ENCODE measurements around the gene TRAPPC1. TPM values are rescaled to one million over a fixed set of nuclear protein-coding genes. Genes with fewer than 3 reads are reported as not detected.

The TRAPPC1 gene
- total and polyA plus RNA-seq, 2 experiments from 2014 or later, result 37.8 to 321 TPM

DNA sequence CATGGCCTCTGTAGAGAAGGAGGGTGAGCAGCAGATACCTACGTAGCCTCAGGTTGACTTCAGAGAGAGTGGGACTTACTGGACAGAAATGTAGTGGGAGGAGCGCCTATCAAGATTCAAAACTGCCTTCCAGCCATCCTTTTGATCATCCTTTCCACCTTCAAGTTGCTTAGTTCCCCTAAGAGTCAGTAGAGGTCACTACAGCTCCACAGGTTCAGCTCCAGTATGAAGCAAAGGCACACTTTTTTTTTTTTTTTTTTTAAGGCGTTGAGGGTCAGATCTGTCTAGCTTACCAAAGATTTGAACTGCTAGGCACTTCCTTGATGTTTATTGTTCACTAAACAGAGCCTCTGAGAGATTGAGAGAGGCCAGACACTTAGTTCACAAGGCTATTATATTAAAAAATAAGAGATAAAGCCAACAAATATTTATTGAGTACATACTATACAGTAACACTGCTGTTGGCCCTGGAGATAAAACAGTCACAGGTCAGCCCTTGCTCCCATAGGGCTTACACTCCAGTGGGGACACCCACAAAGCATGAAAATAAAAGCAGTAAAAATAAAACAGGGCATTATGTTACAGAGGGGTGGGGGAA is 18.7 kb downstream of the TRAPPC1 start:
- no peak overlapping the region for H3K27ac ChIP-seq
- no peak overlapping the region for H2AFZ ChIP-seq
- peaks cover 8% of the 10 kb centered on the region for H3K79me2 ChIP-seq (ENCODE audit: insufficient read depth)
- no peak overlapping the region for H3K9ac ChIP-seq
- no peak overlapping the region for H3K4me2 ChIP-seq (ENCODE audit: unreplicated experiment)
- TF ChIP-seq EZH2phosphoT487 (IDR thresholded peaks at IDR 0.05; ENCODE audit: insufficient read depth, low read depth) (no peak), EZH2 (IDR thresholded peaks at IDR 0.05; ENCODE audit: insufficient read depth, poor library complexity, severe bottlenecking) (no peak)
- WGBS, 2 experiments (ENCODE audit: low coverage in 1 of 2, low lambda C conversion rate in 2 of 2, missing lambda C conversion rate in 2 of 2), result 48 to 57% methylated on average over 3 of the region's 3 CpGs
- H3F3A ChIP-seq (ENCODE audit: insufficient read depth), result peaks cover 40% of the 10 kb centered on the region
- no peaks in the 10 kb centered on the region for H3K9me3 ChIP-seq (ENCODE audit: low read depth)
- in situ Hi-C loops (cut with MboI), result no loop called here
- no peaks in the 10 kb centered on the region for H4K20me1 ChIP-seq (ENCODE audit: insufficient read depth)
- peaks cover 16% of the 10 kb centered on the region for H3K4me1 ChIP-seq (ENCODE audit: insufficient read depth)
- H3K36me3 ChIP-seq (ENCODE audit: low read depth), result peaks cover 6% of the 10 kb centered on the region; the same call in 1 of the 2 replicates
- no peaks in the 10 kb centered on the region for H3K27me3 ChIP-seq (replicated peaks; ENCODE audit: insufficient read depth)
- H3K9me2 ChIP-seq (ENCODE audit: insufficient read depth), result no peaks in the 10 kb centered on the region
- no peak overlapping the region for H3K4me3 ChIP-seq
- DNase-seq, result peak; percentile 80

- no peak for DNase-seq
- Histone ChIP-seq H3K9ac (no peak overlapping the region), H3K4me3 (no peak overlapping the region), H3K4me1 (ENCODE audit: insufficient read depth) (peaks cover 8% of the 10 kb centered on the region), H3K27me3 (replicated peaks; ENCODE audit: insufficient read depth) (no peaks in the 10 kb centered on the region), H3K27ac (no peak overlapping the region), H3K9me3 (ENCODE audit: low read depth) (no peaks in the 10 kb centered on the region), H3K79me2 (ENCODE audit: insufficient read depth) (peaks cover 8% of the 10 kb centered on the region), H2AFZ (no peak overlapping the region), H3K9me2 (ENCODE audit: insufficient read depth) (no peaks in the 10 kb centered on the region), H3K4me2 (ENCODE audit: unreplicated experiment) (no peak overlapping the region), H3K36me3 (ENCODE audit: low read depth) (peaks cover 6% of the 10 kb centered on the region; the same call in 1 of the 2 replicates), H3F3A (ENCODE audit: insufficient read depth) (peaks cover 30% of the 10 kb centered on the region), H4K20me1 (ENCODE audit: insufficient read depth) (no peaks in the 10 kb centered on the region)
- 68 to 71% methylated on average over 9 of the region's 9 CpGs for WGBS, 2 experiments (ENCODE audit: low coverage in 1 of 2, low lambda C conversion rate in 2 of 2, missing lambda C conversion rate in 2 of 2)
- in situ Hi-C loops (cut with MboI), result no loop called here
- TF ChIP-seq EZH2 (IDR thresholded peaks at IDR 0.05; ENCODE audit: insufficient read depth, poor library complexity, severe bottlenecking) (no peak), EZH2phosphoT487 (IDR thresholded peaks at IDR 0.05; ENCODE audit: insufficient read depth, low read depth) (no peak)
These were observed 20.6 kb downstream of the TRAPPC1 start for GRCh38 chr17:7911116-7911515.

DNA sequence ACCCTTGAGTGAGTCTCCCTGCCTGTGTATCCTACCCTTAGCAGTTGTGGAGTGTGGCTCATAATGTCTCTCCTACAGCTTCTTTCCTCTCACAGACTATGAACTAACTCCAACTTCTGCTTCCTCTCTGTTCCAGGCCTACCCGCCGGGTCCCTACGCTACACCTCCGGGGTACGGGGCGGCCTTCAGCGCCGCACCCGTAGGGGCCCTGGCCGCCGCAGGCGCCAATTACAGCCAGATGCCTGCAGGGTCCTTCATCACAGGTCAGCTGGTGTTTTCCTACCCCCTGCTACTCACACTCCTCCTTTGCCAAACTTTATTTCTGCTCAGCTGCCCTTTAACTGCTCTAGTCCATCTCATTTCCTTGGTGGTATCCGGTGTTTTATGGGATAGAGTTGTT is 21.0 kb downstream of the TRAPPC1 start:
- Histone ChIP-seq H2AFZ (no peak overlapping the region), H3K4me1 (ENCODE audit: insufficient read depth) (peaks cover 8% of the 10 kb centered on the region), H3K4me2 (ENCODE audit: unreplicated experiment) (no peak overlapping the region), H3K4me3 (no peak overlapping the region), H3K36me3 (ENCODE audit: low read depth) (peaks cover 6% of the 10 kb centered on the region; the same call in 1 of the 2 replicates), H3K27ac (no peak overlapping the region), H3K79me2 (ENCODE audit: insufficient read depth) (peaks cover 8% of the 10 kb centered on the region), H3K9me3 (ENCODE audit: low read depth) (no peaks in the 10 kb centered on the region), H3K9ac (no peak overlapping the region), H3F3A (ENCODE audit: insufficient read depth) (peaks cover 30% of the 10 kb centered on the region), H4K20me1 (ENCODE audit: insufficient read depth) (no peaks in the 10 kb centered on the region), H3K9me2 (ENCODE audit: insufficient read depth) (no peaks in the 10 kb centered on the region), H3K27me3 (replicated peaks; ENCODE audit: insufficient read depth) (no peaks in the 10 kb centered on the region)
- WGBS, 2 experiments (ENCODE audit: low coverage in 1 of 2, low lambda C conversion rate in 2 of 2, missing lambda C conversion rate in 2 of 2), result 97 to 98% methylated on average over 13 of the region's 13 CpGs
- no peak for TF ChIP-seq EZH2 (IDR thresholded peaks at IDR 0.05; ENCODE audit: insufficient read depth, poor library complexity, severe bottlenecking)
- no peak for TF ChIP-seq EZH2phosphoT487 (IDR thresholded peaks at IDR 0.05; ENCODE audit: insufficient read depth, low read depth)
- DNase-seq, result no peak
- in situ Hi-C loops (cut with MboI), result no loop called here

GRCh38 chr17:7910281-7910680 is 21.5 kb downstream of the TRAPPC1 start:
- TF ChIP-seq EZH2phosphoT487 (IDR thresholded peaks at IDR 0.05; ENCODE audit: insufficient read depth, low read depth) (no peak), EZH2 (IDR thresholded peaks at IDR 0.05; ENCODE audit: insufficient read depth, poor library complexity, severe bottlenecking) (no peak)
- 96% methylated on average over 15 of the region's 15 CpGs for WGBS, 2 experiments (ENCODE audit: low coverage in 1 of 2, low lambda C conversion rate in 2 of 2, missing lambda C conversion rate in 2 of 2)
- H3K27ac ChIP-seq, result no peak overlapping the region
- no peaks in the 10 kb centered on the region for H3K9me3 ChIP-seq (ENCODE audit: low read depth)
- peaks cover 6% of the 10 kb centered on the region; the same call in 1 of the 2 replicates for H3K36me3 ChIP-seq (ENCODE audit: low read depth)
- no peak overlapping the region for H3K9ac ChIP-seq
- in situ Hi-C loops (cut with MboI), result no loop called here
- H3K4me1 ChIP-seq (ENCODE audit: insufficient read depth), result peaks cover 8% of the 10 kb centered on the region
- no peaks in the 10 kb centered on the region for H3K9me2 ChIP-seq (ENCODE audit: insufficient read depth)
- no peaks in the 10 kb centered on the region for H4K20me1 ChIP-seq (ENCODE audit: insufficient read depth)
- H3K79me2 ChIP-seq (ENCODE audit: insufficient read depth), result peaks cover 8% of the 10 kb centered on the region
- no peak for DNase-seq
- no peak overlapping the region for H3K4me3 ChIP-seq
- peaks cover 30% of the 10 kb centered on the region for H3F3A ChIP-seq (ENCODE audit: insufficient read depth)
- H2AFZ ChIP-seq, result no peak overlapping the region
- no peaks in the 10 kb centered on the region for H3K27me3 ChIP-seq (replicated peaks; ENCODE audit: insufficient read depth)
- no peak overlapping the region for H3K4me2 ChIP-seq (ENCODE audit: unreplicated experiment)

All from GM23248 (cell line).